OCI-LY7 (cell line): ENCODE data around the gene OR2Z1.

Experiments
- EZH2phosphoT487 ChIP-seq: fragments of 200-600 bp; sonication (generic); IDR thresholded peaks from 2 replicates; pipeline ENCODE4 v1.6.1; 2018; ENCODE audit warnings: low read depth, borderline replicate concordance, mild to moderate bottlenecking, mixed run types, antibody characterized with exemption, low read length, moderate library complexity, mixed read lengths
- TF ChIP-seq, protein P1 (sequence below): fragments of 200-600 bp; sonication (generic); conservative IDR thresholded peaks from 2 replicates; pipeline ENCODE4 v1.5.1; 2014; ENCODE audit warnings: mild to moderate bottlenecking, antibody characterized with exemption, low read length, moderate library complexity, mixed read lengths

- no peak for TF ChIP-seq EZH2phosphoT487
- TF ChIP-seq, protein P1, sequence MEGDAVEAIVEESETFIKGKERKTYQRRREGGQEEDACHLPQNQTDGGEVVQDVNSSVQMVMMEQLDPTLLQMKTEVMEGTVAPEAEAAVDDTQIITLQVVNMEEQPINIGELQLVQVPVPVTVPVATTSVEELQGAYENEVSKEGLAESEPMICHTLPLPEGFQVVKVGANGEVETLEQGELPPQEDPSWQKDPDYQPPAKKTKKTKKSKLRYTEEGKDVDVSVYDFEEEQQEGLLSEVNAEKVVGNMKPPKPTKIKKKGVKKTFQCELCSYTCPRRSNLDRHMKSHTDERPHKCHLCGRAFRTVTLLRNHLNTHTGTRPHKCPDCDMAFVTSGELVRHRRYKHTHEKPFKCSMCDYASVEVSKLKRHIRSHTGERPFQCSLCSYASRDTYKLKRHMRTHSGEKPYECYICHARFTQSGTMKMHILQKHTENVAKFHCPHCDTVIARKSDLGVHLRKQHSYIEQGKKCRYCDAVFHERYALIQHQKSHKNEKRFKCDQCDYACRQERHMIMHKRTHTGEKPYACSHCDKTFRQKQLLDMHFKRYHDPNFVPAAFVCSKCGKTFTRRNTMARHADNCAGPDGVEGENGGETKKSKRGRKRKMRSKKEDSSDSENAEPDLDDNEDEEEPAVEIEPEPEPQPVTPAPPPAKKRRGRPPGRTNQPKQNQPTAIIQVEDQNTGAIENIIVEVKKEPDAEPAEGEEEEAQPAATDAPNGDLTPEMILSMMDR, result no peak
These were observed 37.2 kb upstream of the OR2Z1 start for GRCh38 chr19:8684001-8684902.
